HFFc6 (cell line): ENCODE results near the gene NFASC. TPM values are rescaled to one million over a fixed set of nuclear protein-coding genes. Genes with fewer than 3 reads are reported as not detected.
A peak's percentile ranks its signal among the peaks of the same experiment; 100 is the strongest.

ENCODE experiments used
- DNase-seq: peaks from one replicate; pipeline ENCODE4 v3.0.0-alpha.2; 2018
- H3K27ac Mint-ChIP-seq: 2 replicates; pipeline ENCODE4 v1.8.0; 2020; ENCODE audit warnings: mild to moderate bottlenecking, mixed read lengths
- H3K27me3 Mint-ChIP-seq: 2 replicates; pipeline ENCODE4 v1.8.0; 2021; ENCODE audit warnings: mild to moderate bottlenecking, moderate library complexity, mixed read lengths; ENCODE audit not compliant: insufficient read depth
- H3K36me3 Mint-ChIP-seq: 2 replicates; pipeline ENCODE4 v1.8.0; 2021; ENCODE audit warnings: low read depth, mixed read lengths
- H3K4me1 Mint-ChIP-seq: 2 replicates; pipeline ENCODE4 v1.8.0; 2020; ENCODE audit warnings: low read depth, mixed read lengths
- H3K4me3 Mint-ChIP-seq: 2 replicates; pipeline ENCODE4 v1.8.0; 2020; ENCODE audit warnings: mild to moderate bottlenecking, moderate library complexity, mixed read lengths
- H3K9me3 Mint-ChIP-seq: 2 replicates; pipeline ENCODE4 v1.8.0; 2020; ENCODE audit warnings: mild to moderate bottlenecking, mixed read lengths
- CTCF ChIP-seq: fragments of 200-600 bp; sonication (generic); IDR thresholded peaks from 2 replicates; pipeline ENCODE4 v1.5.0; 2021; ENCODE audit warnings: antibody characterized with exemption, mild to moderate bottlenecking
- total RNA-seq, 6 experiments: library from RNA; stranded (reverse); fragmentation: NEBNext Ultra II Directional; extraction: Animal tissue kit (Norgen Biotek cat#: 25700); gene quantifications; 2 replicates in 1 of 6; 3 replicates in 5 of 6; pipeline ENCODE4 v1.2.3, GENCODE V29; 2021

Gene NFASC
- total RNA-seq, 6 experiments from 2014 or later = 4.7 to 11.7 (median 9.9) TPM

GRCh38 chr1:205060746-205061145 lies 190.1 kb downstream of the NFASC start:
- no peak overlapping the region for H3K27ac Mint-ChIP-seq
- DNase-seq = no peak
- H3K4me3 Mint-ChIP-seq = no peak overlapping the region
- H3K4me1 Mint-ChIP-seq = no peaks in the 10 kb centered on the region
- no peak for TF ChIP-seq CTCF
- H3K9me3 Mint-ChIP-seq = no peaks in the 10 kb centered on the region
- H3K27me3 Mint-ChIP-seq = peaks cover 32% of the 10 kb centered on the region
- H3K36me3 Mint-ChIP-seq = no peaks in the 10 kb centered on the region

GRCh38 chr1:205061227-205061626 lies 190.6 kb downstream of the NFASC start:
- Mint-ChIP-seq H3K27ac (no peak overlapping the region), H3K4me1 (no peaks in the 10 kb centered on the region), H3K36me3 (no peaks in the 10 kb centered on the region), H3K9me3 (no peaks in the 10 kb centered on the region), H3K4me3 (no peak overlapping the region), H3K27me3 (peaks cover 32% of the 10 kb centered on the region)
- no peak for DNase-seq
- no peak for TF ChIP-seq CTCF

- H3K36me3 Mint-ChIP-seq = no peaks in the 10 kb centered on the region
- H3K4me3 Mint-ChIP-seq = no peak overlapping the region
- H3K27me3 Mint-ChIP-seq = peaks cover 32% of the 10 kb centered on the region
- no peak overlapping the region for H3K27ac Mint-ChIP-seq
- peak; percentile 51 for DNase-seq
- TF ChIP-seq CTCF = peak; percentile 91
- H3K9me3 Mint-ChIP-seq = no peaks in the 10 kb centered on the region
- H3K4me1 Mint-ChIP-seq = no peaks in the 10 kb centered on the region
Observed at GRCh38 chr1:205061665-205062069, 191.0 kb downstream of the NFASC start.

DNA sequence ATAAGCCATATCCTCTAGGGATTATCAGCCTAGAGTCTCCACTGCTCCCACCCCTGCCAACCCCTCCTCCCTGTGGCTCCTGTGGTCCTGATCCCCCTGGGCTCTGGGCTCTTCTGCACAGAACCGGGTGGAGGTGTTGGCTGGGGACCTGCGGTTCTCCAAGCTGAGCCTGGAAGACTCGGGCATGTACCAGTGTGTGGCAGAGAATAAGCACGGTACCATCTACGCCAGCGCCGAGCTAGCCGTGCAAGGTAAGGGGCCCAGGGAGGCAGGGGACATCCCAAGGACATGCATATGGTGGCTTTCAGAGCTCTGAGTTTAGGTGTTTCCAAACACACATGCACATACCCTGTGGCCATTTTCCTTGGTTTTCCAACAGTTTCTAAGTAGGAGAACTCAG lies 191.7 kb downstream of the NFASC start:
- no peak for TF ChIP-seq CTCF
- H3K4me3 Mint-ChIP-seq = no peak overlapping the region
- peaks cover 29% of the 10 kb centered on the region for H3K27me3 Mint-ChIP-seq
- no peak overlapping the region for H3K27ac Mint-ChIP-seq
- no peaks in the 10 kb centered on the region for H3K4me1 Mint-ChIP-seq
- no peaks in the 10 kb centered on the region for H3K9me3 Mint-ChIP-seq
- DNase-seq = no peak
- no peaks in the 10 kb centered on the region for H3K36me3 Mint-ChIP-seq

DNA sequence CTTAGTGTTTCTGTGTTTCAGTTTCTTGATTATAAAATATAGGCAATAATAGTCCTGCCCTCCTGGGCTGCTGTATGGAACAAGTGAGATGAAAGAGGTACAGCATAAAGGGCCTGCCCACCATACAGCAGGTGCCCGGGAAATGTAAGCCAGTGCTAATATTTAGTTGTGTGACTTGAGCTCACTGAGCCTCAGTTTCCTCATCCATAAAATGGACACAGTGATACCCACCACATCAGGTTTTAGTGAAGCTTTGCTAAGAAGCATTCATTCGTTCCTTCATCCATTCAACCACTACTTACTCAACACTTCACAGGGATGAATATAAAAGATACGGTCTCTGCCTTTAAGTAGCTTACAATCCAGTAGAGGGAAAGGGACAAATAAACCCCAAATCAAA lies 192.2 kb downstream of the NFASC start:
- no peak for DNase-seq
- peaks cover 27% of the 10 kb centered on the region for H3K27me3 Mint-ChIP-seq
- no peak for TF ChIP-seq CTCF
- H3K9me3 Mint-ChIP-seq = no peaks in the 10 kb centered on the region
- no peak overlapping the region for H3K27ac Mint-ChIP-seq
- H3K4me1 Mint-ChIP-seq = no peaks in the 10 kb centered on the region
- H3K36me3 Mint-ChIP-seq = no peaks in the 10 kb centered on the region
- H3K4me3 Mint-ChIP-seq = no peak overlapping the region

GRCh38 chr1:205064301-205064700 lies 193.6 kb downstream of the NFASC start:
- no peaks in the 10 kb centered on the region for H3K9me3 Mint-ChIP-seq
- no peaks in the 10 kb centered on the region for H3K36me3 Mint-ChIP-seq
- H3K27ac Mint-ChIP-seq = no peak overlapping the region
- H3K4me1 Mint-ChIP-seq = no peaks in the 10 kb centered on the region
- no peak for DNase-seq
- H3K4me3 Mint-ChIP-seq = no peak overlapping the region
- H3K27me3 Mint-ChIP-seq = peaks cover 25% of the 10 kb centered on the region
- TF ChIP-seq CTCF = no peak
